HFFc6 (cell line): ENCODE results near the gene CTSW. TPM values are rescaled to one million over a fixed set of nuclear protein-coding genes. Genes with fewer than 3 reads are reported as not detected.

Source experiments
- DNase-seq: peaks from one replicate; pipeline ENCODE4 v3.0.0-alpha.2; 2018
- H3K27ac Mint-ChIP-seq: 2 replicates; pipeline ENCODE4 v1.8.0; 2020; ENCODE audit warnings: mild to moderate bottlenecking, mixed read lengths
- H3K27me3 Mint-ChIP-seq: 2 replicates; pipeline ENCODE4 v1.8.0; 2021; ENCODE audit warnings: mild to moderate bottlenecking, moderate library complexity, mixed read lengths; ENCODE audit not compliant: insufficient read depth
- H3K36me3 Mint-ChIP-seq: 2 replicates; pipeline ENCODE4 v1.8.0; 2021; ENCODE audit warnings: low read depth, mixed read lengths
- H3K4me1 Mint-ChIP-seq: 2 replicates; pipeline ENCODE4 v1.8.0; 2020; ENCODE audit warnings: low read depth, mixed read lengths
- H3K4me3 Mint-ChIP-seq: 2 replicates; pipeline ENCODE4 v1.8.0; 2020; ENCODE audit warnings: mild to moderate bottlenecking, moderate library complexity, mixed read lengths
- H3K9me3 Mint-ChIP-seq: 2 replicates; pipeline ENCODE4 v1.8.0; 2020; ENCODE audit warnings: mild to moderate bottlenecking, mixed read lengths
- CTCF ChIP-seq: fragments of 200-600 bp; sonication (generic); IDR thresholded peaks from 2 replicates; pipeline ENCODE4 v1.5.0; 2021; ENCODE audit warnings: antibody characterized with exemption, mild to moderate bottlenecking
- total RNA-seq, 6 experiments: library from RNA; stranded (reverse); fragmentation: NEBNext Ultra II Directional; extraction: Animal tissue kit (Norgen Biotek cat#: 25700); gene quantifications; 2 replicates in 1 of 6; 3 replicates in 5 of 6; pipeline ENCODE4 v1.2.3, GENCODE V29; 2021

Gene CTSW
- total RNA-seq, 6 experiments from 2014 or later = 0.11 to 0.22 (median 0.14) TPM; not detected in 2

DNA sequence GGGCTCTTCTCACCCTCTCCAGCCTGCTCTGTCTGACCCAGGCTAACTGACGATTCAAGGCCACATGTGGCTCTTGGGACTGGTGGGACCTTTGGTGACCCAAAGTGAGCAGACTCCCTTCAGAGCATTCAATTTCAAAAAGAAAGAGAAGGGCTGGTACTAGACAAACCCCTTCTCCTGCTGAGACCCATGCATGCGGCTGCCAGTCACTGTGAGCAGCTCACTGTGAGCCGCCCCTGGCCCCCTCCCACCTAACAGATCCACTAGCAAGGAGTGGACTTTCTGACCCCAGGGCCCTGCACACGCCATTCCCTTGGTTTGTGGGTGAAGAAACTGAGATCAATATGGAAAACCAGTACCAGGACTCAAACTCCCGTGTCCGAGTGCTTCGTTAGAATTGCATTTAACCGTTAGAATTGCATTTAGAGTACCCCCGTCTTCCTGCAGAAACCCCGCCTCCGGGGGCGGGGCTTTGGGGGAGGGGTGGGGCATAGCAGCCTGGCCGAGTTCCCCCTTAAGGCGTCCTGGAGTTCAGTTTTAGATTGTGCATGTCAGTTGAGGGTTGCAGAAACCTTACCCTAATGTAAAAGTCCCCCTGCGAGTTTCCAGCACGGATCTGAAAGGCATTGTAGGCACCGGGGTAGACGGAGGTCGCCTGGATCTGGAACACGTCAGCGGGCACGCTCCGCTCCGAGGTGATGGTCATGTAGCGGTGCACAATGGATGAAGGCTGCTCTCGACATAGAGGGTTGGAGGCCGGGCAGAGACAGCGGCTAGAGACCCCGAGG lies 12.2 kb upstream of the CTSW start:
- peaks cover 28% of the 10 kb centered on the region for H3K27me3 Mint-ChIP-seq
- DNase-seq = no peak
- H3K36me3 Mint-ChIP-seq = peaks cover 44% of the 10 kb centered on the region
- H3K27ac Mint-ChIP-seq = peak overlapping the region; percentile 29; the same call in 1 of the 2 replicates
- peak overlapping the region; percentile 20; the same call in 1 of the 2 replicates for H3K4me3 Mint-ChIP-seq
- TF ChIP-seq CTCF = no peak
- no peaks in the 10 kb centered on the region for H3K9me3 Mint-ChIP-seq
- H3K4me1 Mint-ChIP-seq = peaks cover 50% of the 10 kb centered on the region

DNA sequence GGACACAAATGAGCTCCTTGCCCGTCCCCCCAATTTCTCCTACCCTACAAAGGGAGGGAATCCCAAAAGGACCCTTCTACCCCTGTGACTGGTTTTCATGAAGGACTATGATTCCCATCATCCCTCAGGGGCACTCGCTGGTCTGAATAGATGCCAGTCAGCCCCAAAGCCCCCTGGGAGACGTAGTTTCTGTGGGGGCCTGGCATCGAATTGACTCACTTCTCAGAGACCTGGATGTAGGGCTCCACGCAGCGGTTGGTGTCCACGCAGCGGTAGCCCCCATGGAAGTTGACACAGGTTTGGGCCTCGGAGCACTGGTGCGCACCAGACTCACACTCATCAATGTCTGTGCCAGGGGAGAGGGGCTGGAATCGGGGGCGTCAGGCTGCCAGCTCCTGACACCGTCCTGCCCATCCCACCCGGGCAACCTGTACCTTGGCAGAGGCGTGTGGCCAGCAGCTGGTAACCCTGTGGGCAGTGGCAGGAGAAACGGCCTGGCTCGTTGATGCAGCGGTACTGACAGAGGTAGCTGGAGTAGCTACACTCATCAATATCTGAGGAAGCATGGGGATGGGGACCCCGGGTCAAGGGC lies 11.5 kb upstream of the CTSW start:
- H3K4me1 Mint-ChIP-seq = peaks cover 48% of the 10 kb centered on the region
- no peaks in the 10 kb centered on the region for H3K9me3 Mint-ChIP-seq
- DNase-seq = no peak
- no peak overlapping the region for H3K27ac Mint-ChIP-seq
- H3K4me3 Mint-ChIP-seq = no peak overlapping the region
- TF ChIP-seq CTCF = no peak
- H3K27me3 Mint-ChIP-seq = peaks cover 28% of the 10 kb centered on the region
- H3K36me3 Mint-ChIP-seq = peaks cover 38% of the 10 kb centered on the region

- no peaks in the 10 kb centered on the region for H3K9me3 Mint-ChIP-seq
- H3K27ac Mint-ChIP-seq = peak overlapping the region; percentile 67
- no peak overlapping the region for H3K4me3 Mint-ChIP-seq
- peaks cover 38% of the 10 kb centered on the region for H3K36me3 Mint-ChIP-seq
- no peak for DNase-seq
- H3K4me1 Mint-ChIP-seq = peaks cover 49% of the 10 kb centered on the region
- H3K27me3 Mint-ChIP-seq = peaks cover 28% of the 10 kb centered on the region
- TF ChIP-seq CTCF = no peak
These were observed 10.7 kb upstream of the CTSW start for GRCh38 chr11:65868907-65869306.

DNA sequence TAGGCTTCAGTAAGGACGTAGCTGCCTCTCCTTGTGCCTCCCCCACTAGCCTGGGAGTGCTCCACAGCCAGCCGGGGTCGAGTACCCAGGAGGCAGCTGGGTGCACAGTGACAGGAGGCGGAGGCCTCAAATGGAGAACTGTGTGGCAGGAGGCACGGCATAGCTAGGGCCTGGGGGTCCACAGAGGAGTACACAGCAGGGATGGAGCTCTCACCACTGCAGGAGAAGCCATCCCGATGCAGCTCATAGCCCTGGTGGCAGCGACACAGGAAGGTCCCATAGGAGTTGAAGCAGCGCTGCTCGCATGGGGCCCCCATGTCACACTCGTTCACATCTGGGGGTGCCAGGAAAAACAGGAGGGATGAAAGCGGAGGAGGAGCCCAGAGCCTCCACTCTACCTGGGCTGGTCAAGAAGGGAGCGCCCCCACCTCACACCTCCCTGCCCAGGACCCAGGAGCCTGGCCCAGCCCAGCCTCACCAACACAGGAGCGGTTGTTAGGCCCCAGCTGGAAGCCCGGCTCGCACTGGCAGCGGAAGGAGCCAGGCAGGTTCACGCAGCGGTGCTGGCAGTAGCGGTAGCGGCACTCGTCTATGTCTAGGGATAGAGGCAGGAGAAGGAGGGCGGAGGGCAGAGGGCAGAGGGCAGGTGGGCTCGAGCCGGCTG lies 9.9 kb upstream of the CTSW start:
- TF ChIP-seq CTCF = no peak
- H3K27me3 Mint-ChIP-seq = peaks cover 28% of the 10 kb centered on the region
- no peak for DNase-seq
- H3K4me3 Mint-ChIP-seq = peak overlapping the region; percentile 39; the same call in 1 of the 2 replicates
- peaks cover 38% of the 10 kb centered on the region for H3K36me3 Mint-ChIP-seq
- no peaks in the 10 kb centered on the region for H3K9me3 Mint-ChIP-seq
- peaks cover 45% of the 10 kb centered on the region for H3K4me1 Mint-ChIP-seq
- peak overlapping the region; percentile 67 for H3K27ac Mint-ChIP-seq

GRCh38 chr11:65870307-65870658 lies 9.4 kb upstream of the CTSW start:
- Mint-ChIP-seq H3K9me3 (no peaks in the 10 kb centered on the region), H3K36me3 (peaks cover 38% of the 10 kb centered on the region), H3K4me1 (peaks cover 45% of the 10 kb centered on the region), H3K27ac (peak overlapping the region; percentile 94), H3K4me3 (peak overlapping the region; percentile 95), H3K27me3 (peaks cover 23% of the 10 kb centered on the region)
- no peak for DNase-seq
- TF ChIP-seq CTCF = no peak
